ENCODE measurements around the gene MAP6.
A peak's percentile ranks its signal among the peaks of the same experiment; 100 is the strongest.

The MAP6 gene

GRCh38 chr11:75632962-75633361, 35.9 kb downstream of the MAP6 start:
- no peak for TF ChIP-seq CTCF (IDR thresholded peaks at IDR 0.05; ENCODE audit: insufficient read depth, missing control alignments)
- DNase-seq (ENCODE audit: insufficient read length, low spot score) (no peak), FAIRE-seq (no peak)

- TF ChIP-seq CTCF (IDR thresholded peaks at IDR 0.05; ENCODE audit: insufficient read depth, missing control alignments), result no peak
- no peak for DNase-seq (ENCODE audit: insufficient read length, low spot score)
- peak; percentile 29 for FAIRE-seq
Observed at GRCh38 chr11:75632450-75632849, 36.4 kb downstream of the MAP6 start.

- FAIRE-seq, result no peak
- no peak for DNase-seq (ENCODE audit: insufficient read length, low spot score)
- no peak for TF ChIP-seq CTCF (IDR thresholded peaks at IDR 0.05; ENCODE audit: insufficient read depth, missing control alignments)
Observed at GRCh38 chr11:75631086-75631730, 37.6 kb downstream of the MAP6 start.

GRCh38 chr11:75627906-75628668, 40.8 kb downstream of the MAP6 start:
- no peak for TF ChIP-seq CTCF (IDR thresholded peaks at IDR 0.05; ENCODE audit: insufficient read depth, missing control alignments)
- FAIRE-seq (no peak), DNase-seq (ENCODE audit: insufficient read length, low spot score) (no peak)

- no peak for TF ChIP-seq CTCF (IDR thresholded peaks at IDR 0.05; ENCODE audit: insufficient read depth, missing control alignments)
- no peak for DNase-seq (ENCODE audit: insufficient read length, low spot score)
- no peak for FAIRE-seq
Observed at GRCh38 chr11:75626889-75627529, 41.8 kb downstream of the MAP6 start.

GRCh38 chr11:75625991-75626888, 42.6 kb downstream of the MAP6 start:
- FAIRE-seq, result no peak
- no peak for DNase-seq (ENCODE audit: insufficient read length, low spot score)
- no peak for TF ChIP-seq CTCF (IDR thresholded peaks at IDR 0.05; ENCODE audit: insufficient read depth, missing control alignments)
